ENCODE measurements around the gene CAMTA1.

DNA sequence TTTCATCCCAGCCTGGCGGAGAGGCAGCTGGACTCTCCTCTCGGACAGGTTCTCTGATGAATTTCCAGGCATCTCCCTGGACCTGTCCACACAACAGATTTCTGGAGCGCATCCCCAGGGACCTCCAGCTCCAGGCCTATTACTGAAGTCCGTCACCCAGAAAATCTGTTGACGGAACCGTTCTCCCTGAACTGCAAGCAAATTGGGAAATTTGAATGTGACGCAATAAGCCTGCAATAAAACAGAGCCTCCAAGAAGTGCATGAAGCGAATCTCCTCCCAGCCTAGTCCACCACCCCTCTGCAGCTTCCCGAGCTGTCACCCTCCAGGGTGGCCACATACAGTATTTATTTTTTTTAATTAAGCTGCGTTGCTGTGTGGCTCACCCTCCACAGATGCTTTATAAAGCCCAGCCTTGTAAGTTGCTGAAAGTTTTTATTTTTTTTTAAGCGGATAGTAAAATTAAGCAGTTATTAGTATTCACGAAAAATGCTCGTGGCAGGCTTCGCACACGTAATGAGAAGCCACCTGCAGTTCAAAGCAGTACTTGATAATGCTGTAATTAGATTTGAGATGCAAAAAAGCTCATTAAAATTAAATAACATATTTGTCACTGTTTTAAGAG is 173.3 kb downstream of the CAMTA1 start:
- no peak for TF ChIP-seq POLR2A (IDR thresholded peaks at IDR 0.05)
- TF ChIP-seq, protein P1, sequence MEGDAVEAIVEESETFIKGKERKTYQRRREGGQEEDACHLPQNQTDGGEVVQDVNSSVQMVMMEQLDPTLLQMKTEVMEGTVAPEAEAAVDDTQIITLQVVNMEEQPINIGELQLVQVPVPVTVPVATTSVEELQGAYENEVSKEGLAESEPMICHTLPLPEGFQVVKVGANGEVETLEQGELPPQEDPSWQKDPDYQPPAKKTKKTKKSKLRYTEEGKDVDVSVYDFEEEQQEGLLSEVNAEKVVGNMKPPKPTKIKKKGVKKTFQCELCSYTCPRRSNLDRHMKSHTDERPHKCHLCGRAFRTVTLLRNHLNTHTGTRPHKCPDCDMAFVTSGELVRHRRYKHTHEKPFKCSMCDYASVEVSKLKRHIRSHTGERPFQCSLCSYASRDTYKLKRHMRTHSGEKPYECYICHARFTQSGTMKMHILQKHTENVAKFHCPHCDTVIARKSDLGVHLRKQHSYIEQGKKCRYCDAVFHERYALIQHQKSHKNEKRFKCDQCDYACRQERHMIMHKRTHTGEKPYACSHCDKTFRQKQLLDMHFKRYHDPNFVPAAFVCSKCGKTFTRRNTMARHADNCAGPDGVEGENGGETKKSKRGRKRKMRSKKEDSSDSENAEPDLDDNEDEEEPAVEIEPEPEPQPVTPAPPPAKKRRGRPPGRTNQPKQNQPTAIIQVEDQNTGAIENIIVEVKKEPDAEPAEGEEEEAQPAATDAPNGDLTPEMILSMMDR (IDR thresholded peaks at IDR 0.05): no peak

Measured in prostate gland (tissue), 2 donors.